Cerebellar nuclear complex (tissue), 1 donor: ENCODE results near the gene FOXC2.
"Not testable (repeated sequence)": the region's sequence is repeated elsewhere in the genome, so short reads cannot be mapped to it uniquely, and the experiment has no call there.

Source experiments
- DNase-seq, 2 experiments: peaks; one replicate each; lab custom pipeline; 2025; lab: John Stamatoyannopoulos, UW

Gene FOXC2

DNA sequence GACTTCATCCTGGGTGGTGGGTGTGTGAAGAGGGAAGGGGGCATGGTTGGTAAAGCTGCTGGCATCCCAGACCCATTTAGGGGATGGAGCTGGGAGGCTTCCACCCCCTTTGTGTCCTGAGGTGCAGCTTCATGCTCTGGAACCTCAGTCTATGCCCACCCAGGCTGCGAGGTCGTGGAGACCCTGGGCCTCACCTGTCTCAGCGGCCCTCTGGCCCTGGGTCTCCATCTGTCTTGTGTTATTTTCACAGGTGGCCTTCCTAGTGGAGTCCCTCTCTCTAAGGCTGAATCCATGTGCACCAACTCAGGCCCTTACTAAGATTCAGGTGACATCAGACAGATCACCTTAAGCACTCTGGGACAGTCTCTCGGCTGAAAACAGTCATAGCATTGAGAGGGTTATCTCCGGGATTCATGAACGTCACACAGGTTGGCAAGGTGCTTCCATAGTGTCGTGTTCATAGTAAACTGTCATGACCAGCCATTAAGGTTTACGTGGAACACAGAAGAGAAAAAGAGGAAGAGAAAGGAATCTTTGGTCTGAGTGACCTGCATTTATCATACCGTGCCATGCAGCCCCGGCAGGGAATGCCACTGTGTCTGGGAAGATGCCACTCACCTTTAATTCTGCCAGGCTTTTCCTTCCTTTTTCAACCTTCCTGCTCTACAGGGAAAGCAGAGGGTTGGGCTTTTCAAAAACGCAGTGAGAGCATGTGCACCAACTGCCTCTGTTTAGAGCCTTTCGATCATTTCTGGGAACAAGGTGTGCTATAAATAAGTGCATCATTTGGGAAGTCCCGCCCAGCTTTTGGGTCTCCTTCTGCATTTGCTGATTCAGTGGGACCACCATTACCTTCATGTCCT is 7.2 kb downstream of the FOXC2 start:
- DNase-seq = no peak

DNA sequence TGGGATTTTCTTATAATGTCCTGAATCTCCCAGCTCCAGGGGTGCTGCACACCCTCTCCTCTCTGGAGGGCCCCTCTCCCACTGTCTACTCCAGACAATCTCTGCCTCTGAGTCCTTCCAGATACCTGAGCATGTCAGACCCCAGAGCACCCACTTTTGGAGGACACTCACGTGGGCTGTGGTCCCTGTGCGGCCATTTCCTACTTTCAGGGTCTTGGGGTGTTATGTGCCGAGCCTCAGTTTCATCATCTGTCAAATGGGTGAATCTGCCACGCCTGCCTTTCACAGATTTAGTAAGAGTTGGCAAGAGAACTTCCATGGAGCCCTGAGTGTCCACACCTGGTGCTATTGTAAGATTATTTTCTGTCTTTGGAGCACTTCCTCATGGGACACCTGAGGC is 8.0 kb downstream of the FOXC2 start:
- no peak for DNase-seq

DNA sequence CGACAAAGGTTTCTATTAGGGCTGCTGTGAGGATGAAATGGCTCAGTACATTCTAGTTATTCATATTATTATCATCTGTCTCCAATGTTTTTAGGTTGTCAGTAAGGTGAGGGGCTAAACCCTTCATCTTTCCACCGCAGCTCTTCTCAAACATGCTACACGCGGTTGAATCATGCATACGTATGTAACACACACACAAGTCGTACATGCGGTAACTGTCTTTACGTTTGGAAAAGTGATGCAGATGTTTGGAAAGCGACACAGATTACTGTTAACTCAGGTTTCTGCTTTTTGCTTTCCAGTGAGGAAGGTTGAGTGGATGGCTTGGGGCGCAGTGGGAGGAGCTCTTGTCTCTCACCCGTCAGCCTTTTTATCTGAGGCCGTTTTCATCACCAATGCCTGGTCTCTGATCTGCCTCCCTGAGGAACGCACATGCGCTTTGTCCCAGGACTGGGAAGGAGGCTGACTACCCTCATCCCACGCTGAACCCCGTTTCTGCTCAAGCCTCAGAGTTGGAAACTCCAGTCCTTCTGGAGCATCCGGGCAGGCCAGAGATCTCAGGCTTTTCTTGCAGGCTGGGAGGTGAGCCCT is 8.6 kb downstream of the FOXC2 start:
- DNase-seq = no peak

DNA sequence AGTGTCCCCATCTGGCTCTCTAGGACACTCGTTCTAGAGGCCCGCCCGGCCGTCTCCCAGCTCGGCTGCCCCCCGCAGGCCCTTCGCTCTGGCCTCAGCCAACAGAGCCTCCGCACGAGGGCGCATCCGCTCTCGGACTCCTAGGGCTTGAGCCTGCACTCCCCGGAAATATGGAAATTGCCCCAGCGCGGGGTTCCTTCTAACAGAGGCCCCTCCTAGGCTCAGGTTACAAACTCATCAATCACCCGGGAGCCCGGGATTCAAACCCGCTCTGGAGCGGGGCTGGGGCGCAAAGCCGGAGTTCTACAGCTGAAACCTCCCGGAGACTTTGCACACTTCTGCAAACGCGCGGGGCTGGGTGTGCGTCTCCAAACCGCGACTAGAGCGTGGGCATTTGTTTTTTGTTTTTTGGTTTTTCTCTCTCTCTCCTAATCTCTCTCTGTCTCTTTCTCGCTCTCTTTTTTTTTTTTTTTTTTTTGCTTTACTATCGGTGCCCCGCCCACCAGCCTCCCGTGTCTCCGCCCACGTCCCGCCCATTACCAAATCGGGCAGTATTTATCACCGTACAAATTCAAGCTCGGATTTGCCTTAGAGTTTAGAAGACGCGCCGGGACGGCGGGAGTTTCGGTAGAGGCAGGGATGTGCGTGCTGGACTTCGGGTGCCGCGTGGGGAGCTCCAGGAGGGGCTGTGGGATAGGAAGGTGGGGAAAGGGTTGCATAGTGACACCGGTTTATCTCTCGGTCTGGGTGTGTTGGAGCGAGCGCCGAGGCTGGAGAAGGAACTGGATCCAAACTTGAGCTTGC is 9.3 kb downstream of the FOXC2 start:
- DNase-seq = no peak

DNA sequence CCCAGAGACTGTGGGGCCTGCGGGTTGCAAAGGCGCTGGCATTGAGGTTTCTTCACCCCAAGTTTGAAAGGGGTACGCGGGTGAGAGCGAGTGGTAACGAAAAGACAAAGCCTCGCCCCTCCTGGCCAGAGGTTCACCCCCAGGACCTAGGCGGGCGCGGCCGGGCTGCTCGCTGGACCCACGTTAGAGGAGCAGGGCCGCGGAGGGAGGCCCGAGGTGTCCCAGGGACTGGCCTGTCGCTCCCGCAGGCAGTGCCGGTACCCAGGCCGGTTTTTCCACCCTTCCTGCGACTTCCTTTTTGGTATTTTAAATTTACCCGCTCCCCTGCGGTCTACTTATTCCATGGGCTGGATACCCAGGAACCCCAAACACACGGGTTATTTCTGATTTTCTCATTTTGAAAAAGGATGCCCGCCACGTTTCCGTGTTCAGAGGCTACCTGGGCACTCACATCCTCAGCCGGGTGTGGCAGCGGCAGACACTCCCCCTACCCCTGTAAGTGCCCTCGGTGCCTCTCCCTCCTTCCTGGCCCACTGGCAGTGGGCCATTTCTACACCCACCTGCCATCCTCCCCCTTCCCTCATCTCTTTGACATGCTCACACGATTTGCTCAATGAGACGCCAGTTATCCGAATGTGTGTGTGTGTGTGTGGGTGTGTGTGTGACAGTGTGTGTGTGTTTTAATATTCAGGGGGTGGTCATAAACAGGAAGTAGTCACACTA is 10.1 kb downstream of the FOXC2 start:
- DNase-seq = no peak

DNA sequence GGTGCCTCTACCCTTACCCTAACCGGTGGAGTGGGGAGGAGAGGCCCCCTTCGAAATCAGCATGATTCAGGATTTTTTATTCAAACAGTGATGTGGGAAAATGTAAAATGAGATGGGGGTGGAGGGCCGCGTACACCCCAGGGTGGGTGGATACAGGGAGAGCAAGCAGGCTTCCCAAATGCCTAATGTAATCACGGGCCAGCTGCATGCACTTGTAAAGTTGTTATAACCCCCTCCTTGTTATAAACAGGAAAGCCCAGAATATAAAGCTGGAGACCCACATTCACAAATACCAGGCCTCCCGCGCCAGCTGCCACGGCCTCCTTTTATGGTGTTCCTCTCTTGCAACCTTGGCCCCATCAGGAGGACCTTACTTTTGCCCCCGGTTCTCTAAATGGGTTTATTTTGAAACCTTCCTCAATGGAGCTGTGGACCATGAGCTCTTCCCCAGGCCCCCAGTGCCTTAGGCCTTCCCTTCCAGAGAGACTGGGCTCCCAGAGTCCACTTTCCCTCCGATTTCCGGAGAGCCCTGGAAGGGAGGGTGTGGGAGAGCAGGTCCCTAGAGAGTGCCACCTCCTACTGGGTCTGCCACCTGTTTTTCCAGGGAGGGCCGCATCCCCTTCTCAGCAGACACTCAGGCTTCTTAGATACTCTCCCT is 10.8 kb downstream of the FOXC2 start:
- DNase-seq = no peak

DNA sequence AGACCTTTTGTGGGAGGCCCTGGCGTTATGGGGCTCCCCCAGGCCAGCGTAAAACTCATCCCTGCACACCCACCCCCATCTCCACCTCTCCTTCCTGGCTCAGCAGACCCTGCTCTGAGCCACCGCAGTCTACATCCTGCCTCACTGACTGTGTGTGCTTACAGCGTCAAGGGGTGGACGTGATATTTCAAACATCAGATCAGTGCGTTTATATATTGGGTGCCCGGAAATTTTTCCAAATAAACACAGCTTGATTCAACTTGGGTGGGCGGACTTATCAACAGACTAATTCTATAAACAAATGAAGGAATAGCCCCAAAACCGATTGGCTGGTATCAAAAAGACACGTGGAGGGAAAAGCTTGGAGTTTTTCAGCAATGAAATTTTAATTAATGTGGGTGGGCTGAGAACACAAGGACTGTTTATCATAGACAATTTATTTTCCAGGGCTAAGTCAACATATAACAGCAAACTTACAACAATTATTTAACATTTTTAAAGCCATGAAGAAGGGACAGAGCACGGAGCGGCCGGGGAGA is 11.5 kb downstream of the FOXC2 start, which contains the start of gene FOXL1:
FOXL1 (plus strand) TSS at position 489 of the 539 bp plus-strand sequence. CDS start 175 bp downstream, outside the sequence.
- DNase-seq = no peak

DNA sequence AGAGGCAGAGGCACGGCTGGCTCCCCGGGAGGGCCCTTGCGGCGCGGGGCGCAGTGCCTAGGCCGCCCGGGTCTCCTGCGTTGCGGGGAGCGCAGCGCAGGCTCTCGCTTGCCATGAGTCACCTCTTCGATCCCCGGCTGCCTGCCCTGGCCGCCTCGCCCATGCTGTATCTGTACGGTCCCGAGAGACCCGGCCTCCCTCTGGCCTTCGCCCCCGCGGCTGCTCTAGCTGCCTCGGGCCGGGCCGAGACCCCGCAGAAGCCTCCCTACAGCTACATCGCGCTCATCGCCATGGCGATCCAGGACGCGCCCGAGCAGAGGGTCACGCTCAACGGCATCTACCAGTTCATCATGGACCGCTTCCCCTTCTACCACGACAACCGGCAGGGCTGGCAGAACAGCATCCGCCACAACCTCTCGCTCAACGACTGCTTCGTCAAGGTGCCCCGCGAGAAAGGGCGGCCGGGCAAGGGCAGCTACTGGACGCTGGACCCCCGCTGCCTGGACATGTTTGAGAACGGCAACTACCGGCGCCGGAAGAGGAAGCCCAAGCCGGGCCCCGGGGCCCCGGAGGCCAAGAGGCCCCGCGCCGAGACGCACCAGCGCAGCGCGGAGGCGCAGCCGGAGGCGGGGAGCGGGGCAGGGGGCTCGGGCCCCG is 12.1 kb downstream of the FOXC2 start:
- no peak for DNase-seq

DNA sequence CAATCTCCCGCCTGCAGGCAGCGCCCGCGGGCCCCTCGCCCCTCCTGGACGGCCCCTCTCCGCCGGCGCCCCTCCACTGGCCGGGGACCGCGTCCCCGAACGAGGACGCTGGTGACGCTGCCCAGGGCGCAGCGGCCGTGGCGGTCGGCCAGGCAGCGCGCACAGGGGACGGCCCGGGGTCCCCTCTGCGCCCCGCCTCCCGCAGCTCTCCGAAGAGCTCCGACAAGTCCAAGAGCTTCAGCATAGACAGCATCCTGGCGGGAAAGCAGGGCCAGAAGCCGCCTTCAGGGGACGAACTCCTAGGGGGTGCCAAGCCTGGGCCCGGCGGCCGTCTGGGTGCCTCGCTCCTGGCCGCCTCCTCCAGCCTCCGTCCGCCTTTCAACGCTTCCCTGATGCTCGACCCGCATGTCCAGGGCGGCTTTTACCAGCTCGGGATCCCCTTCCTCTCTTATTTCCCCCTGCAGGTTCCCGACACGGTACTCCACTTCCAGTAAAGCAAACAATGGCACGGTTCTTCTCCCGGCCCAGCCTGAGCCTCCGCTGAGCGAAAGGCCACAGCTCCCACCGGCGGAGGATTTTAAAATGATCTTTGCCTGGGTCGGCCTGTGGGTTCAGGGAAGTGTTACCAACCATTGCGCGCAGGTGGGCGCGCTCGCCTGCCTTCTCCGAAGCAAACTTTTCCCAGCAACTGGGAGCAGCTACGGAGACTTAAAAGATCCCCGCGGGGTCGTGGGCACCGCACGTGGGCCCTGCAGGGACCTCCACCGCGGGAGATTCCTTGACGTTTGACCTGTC is 12.8 kb downstream of the FOXC2 start:
- no peak for DNase-seq

DNA sequence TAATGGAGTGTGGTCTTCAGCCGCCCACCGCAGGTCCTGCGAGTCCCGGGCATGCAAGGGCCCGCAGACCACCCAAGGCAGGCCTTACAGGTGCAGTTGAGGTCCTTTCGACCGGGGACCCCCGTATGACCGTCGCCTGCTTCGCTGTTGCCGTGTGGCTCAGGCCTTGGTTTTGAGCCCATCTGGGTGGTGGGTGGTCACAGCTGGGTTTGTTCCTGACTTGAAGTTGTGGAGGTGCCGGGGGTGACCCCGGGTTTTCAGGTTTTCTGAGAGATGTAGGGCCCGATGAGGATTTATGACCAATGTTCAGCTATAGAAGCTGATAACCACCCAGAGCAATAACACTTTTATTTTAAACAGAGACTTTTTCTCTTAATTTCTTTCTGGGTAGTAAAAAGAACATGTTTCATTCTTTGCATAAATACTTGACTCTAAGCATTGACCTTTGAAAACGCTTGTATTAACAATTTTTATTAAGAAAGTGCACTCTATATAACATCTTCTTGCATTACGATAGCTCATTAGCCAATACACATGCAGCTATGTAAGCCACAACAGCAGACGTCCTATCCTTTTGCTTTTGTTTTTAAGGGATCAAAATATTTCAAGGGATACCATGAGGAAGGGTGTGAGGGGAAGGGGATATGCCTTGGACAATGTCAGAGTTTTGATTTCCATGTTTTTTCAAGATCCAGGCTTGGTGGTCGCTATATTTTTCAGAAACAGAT is 13.6 kb downstream of the FOXC2 start:
- no peak for DNase-seq

DNA sequence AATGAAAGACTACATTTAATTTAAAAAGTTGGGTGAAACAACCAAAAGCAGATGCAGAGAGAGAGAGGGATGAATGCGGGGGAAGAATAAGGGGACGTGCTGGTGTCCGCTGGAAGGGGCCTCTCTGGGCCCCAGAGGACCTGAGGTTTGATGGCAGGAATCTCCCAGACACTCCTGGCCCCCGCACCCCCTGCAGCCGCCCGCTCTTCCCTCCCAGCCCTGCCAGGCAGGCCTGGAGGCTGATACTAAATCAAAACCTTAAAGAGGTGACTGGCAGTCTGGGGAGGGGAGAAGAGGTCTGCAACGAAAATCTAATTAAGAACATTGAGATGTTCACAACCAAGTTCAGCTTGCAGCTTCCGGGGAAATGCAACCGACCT is 14.2 kb downstream of the FOXC2 start:
- DNase-seq = no peak

DNA sequence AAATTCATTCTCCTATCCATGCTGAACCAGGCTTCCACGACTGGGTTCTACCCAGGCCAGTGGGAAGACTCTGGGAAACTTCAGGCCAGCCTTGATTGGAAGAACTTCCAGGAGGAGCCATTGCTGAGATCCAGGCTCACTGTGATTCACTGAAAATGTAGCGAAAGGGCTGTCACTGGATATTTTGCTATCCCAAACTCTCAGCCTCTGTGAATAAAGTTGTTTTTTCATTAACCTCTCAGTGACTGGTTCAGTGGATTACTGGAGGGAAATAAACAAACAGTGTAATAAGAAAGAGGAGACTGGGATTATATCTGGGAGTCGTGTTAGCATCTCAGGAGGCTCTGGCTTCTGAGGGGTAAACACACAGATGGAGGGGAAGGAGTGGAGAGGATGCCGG is 14.8 kb downstream of the FOXC2 start:
- no peak for DNase-seq

DNA sequence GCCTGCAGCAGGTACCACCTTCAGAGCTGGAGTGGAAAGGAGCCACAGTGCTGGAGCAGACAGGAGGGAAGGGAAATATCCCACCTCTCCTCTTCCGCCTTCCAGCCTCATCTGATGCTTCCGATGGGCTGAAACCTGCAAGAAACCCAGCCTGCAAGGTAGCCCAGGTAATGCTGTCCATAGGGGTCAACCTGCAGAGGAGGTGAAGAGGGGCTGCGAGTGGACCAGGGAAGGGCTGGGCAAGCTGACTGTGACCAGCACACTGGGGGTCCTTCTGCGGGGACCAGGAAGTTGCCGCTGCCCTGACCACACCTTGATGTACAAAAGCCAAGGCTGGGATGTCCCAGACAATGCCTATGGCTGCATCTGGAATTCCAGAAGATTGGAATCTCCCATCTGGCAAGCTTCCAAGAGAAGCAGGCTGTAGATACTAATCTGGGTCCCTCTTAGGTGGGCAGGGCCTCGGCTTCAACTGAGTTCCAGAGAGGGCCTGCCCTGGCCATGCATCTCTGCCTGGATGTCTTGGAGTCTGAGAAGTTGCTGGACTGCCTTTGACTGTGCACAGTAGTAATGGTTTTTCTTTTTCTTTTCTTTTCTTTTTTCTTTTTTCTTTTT is 17.5 kb downstream of the FOXC2 start:
- no peak for DNase-seq

DNA sequence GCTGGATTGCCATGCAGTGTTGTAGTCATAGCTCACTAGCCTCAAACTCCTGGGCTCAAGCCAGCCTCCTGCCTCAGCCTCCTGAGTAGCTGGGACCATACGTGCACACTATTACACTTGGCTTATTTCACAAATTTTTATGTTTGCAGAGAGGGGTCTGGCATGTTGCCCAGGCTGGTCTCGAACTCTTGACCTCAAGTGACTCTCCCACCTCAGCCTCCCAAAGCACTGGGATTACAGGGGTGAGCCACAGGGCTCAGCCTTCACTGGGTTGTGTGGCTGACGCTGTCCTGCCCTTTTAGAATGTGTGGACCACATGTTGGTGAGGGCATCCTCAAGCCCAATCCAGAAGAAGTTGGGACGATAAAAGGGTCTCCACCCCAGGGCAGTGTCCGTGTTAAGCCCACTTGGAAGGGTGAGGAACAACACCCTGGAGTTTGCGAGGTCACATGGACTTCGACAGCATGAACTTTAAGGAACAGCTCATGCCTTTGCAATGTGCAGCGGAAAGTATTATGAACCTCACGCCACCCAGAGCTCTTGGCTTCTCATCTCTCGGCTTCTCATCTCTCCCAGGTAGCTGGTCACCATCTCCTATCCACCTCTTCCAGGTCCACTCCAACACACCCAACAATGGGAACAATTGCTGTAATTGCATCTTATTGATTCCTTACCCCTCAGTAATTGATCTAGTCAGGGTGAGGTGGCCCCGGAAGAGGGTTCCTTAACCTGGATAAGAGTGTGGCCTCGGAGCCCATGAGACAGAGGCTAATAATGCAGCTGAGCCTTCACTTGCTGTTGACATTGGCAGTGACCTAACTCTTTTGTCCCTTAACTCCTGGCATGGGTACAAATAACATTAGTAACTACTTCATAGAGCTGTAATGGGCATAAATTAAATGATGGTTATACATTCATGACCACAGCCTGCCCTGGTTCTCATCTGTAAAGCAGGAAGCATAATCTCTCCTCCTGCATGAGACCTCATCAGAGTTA is 18.4 kb downstream of the FOXC2 start:
- no peak for DNase-seq

DNA sequence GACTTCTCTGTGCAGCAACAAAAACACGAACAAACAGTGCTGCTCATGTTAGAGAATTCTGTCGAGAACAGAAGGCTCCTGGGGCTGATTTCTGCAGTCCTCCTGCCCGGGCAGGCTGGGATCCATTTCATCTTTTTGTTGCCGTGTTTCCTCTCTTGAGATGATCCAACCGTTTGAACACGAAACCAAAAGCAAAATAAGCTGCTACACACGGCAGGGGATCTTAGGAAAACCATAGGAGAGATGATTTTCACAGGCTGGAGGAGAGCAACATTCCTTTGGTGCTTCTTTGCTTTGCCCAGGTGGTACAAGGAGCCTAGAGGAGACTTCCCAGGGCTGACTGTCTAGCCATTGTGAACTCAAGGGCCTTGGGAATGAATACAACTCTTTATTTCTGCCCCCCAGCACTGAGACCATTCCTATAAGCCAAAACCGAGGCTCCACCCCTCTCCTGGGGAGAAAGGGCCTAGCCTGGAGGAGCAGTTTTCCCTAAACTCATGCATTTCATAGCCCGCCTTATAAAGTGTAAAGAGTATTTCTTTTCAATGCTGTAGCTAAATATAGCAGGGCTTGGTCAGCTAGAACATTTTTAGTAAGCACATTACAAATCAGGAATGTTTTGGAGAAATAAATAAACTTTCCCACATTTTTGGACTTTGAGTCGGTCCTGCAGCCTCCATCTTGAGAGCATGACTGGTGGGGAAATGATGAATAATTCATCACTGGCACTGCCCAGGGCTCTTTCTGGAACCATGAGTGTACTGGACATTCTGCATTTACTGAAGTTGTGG is 19.4 kb downstream of the FOXC2 start:
- no peak for DNase-seq

DNA sequence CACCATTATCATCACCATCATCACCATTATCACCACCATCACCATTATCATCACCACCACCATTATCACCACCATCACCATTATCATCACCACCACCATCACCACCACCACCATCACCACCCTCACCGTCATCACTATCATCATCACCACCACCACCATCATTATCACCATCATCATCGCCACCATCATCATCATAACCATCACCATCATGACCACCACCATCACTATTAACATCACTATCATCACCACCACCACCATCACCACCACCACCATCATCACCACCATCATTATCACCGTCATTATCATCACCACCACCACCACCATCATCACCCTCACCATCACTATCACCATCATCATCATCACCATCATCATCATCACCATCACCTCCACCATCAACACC is 20.9 kb downstream of the FOXC2 start:
- no peak for DNase-seq

DNA sequence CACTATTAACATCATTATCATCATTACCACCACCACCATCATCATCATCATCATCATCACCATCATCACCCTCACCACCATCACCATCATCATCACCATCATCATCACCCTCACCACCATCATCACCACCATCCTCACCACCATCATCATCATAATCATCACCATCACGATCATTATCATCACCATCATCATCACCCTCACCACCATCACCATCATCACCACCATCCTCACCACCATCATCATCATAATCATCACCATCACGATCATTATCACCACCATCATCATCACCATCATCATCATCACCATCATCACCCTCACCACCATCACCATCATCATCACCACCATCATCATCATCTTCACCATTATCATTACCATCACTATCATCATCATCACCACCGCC is 21.3 kb downstream of the FOXC2 start:
- not testable (repeated sequence) for DNase-seq
